Measurements from ENCODE around the gene HIVEP1.

HIVEP1 gene

GRCh38 chr6:12047304-12047703 lies 35.2 kb downstream of the HIVEP1 start:
- in situ Hi-C loops (cut with HindIII; ENCODE audit: low sequenced_read_pairs) = no loop called here

DNA sequence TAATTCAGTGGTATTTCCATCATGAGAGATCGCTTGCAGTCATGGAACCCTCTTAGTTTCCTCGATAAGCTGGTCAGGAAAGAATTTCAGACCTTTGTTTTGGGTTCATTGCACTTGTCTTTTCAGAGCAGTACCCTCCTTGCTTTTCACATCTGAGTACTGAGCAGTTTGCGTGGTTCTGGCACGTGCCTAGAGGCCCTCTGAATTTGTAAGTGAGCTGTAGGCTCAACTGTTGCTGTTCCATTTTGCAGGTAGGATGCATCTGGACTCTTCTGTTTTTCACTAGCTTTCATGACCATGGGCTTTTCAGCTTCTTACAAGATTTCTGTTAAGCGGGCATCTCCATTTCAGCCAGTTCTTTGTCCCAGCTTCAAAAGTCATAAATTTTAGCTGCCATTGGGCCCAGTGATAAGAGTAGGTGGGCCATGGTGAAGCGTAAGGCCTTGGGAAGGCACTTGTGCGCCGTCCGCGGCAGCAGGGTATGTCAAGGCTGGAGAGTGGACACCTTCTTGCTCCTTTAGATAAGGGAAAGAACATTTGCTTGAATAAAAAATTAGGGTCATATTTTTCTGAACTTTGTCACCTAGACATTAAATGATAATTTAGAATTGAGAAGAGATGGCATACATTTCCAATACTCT lies 35.8 kb downstream of the HIVEP1 start:
- in situ Hi-C loops (cut with HindIII; ENCODE audit: low sequenced_read_pairs) = no loop called here

GRCh38 chr6:12048609-12049008 lies 36.5 kb downstream of the HIVEP1 start:
- in situ Hi-C loops (cut with HindIII; ENCODE audit: low sequenced_read_pairs) = no loop called here

- in situ Hi-C loops (cut with HindIII; ENCODE audit: low sequenced_read_pairs) = no loop called here
Observed at GRCh38 chr6:12049165-12049564, 37.1 kb downstream of the HIVEP1 start.

- in situ Hi-C loops (cut with HindIII; ENCODE audit: low sequenced_read_pairs) = no loop called here
Observed at GRCh38 chr6:12051861-12052368, 39.8 kb downstream of the HIVEP1 start.

GRCh38 chr6:12058172-12058961 lies 46.3 kb downstream of the HIVEP1 start:
- in situ Hi-C loops (cut with HindIII; ENCODE audit: low sequenced_read_pairs) = no loop called here

- in situ Hi-C loops (cut with HindIII; ENCODE audit: low sequenced_read_pairs) = no loop called here
Observed at GRCh38 chr6:12060780-12061609, 48.9 kb downstream of the HIVEP1 start.

DNA sequence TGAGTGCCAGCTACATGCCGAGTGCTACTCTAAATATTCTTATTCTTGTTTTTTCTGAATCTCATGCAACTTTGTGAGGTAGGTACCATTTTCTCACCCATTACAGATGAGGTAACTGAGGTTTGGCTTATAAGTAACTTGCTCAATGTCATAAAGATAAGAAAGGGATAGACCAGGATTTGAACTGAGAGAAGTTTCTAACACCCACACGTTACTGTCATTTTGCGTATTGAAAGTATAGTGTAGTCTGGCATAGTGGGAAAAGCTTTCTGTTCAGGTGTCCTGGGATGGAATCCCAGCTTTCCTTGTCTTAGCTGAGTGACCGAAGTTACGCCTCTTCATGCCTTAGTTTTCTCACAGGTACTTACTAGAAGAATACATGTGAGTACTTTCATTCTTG lies 50.5 kb downstream of the HIVEP1 start:
- in situ Hi-C loops (cut with HindIII; ENCODE audit: low sequenced_read_pairs) = no loop called here

- in situ Hi-C loops (cut with HindIII; ENCODE audit: low sequenced_read_pairs) = no loop called here
Observed at GRCh38 chr6:12064131-12064530, 52.0 kb downstream of the HIVEP1 start.

DNA sequence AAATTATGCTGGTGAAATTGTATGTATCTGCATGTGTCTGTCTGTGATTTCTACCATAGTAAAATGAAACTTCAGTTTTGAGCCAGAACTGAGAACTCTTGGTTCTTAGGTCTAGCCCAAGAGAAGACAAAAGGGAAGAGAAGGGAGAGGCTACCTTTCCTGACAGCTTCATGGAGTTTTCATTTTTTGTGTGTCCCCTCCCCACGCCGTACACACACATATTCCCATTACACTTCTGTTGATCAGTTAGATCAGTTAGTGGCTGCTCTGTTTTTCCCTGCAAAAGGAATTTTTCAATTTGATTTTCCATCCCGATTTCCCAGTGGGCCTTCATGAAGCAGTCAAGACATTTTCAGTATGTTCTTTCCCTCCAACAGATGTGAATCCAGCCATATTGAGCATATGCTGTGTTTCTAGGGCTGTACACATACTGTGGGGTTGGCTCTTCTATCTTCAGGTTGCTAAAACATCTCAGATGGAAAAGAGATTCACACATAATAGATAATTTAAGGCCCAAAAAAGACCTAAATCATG lies 52.5 kb downstream of the HIVEP1 start:
- in situ Hi-C loops (cut with HindIII; ENCODE audit: low sequenced_read_pairs) = no loop called here

GRCh38 chr6:12065321-12066140 lies 53.4 kb downstream of the HIVEP1 start:
- in situ Hi-C loops (cut with HindIII; ENCODE audit: low sequenced_read_pairs) = no loop called here

GRCh38 chr6:12066297-12066696 lies 54.2 kb downstream of the HIVEP1 start:
- in situ Hi-C loops (cut with HindIII; ENCODE audit: low sequenced_read_pairs) = no loop called here

- in situ Hi-C loops (cut with HindIII; ENCODE audit: low sequenced_read_pairs) = no loop called here
Observed at GRCh38 chr6:12068899-12069557, 56.9 kb downstream of the HIVEP1 start.

DNA sequence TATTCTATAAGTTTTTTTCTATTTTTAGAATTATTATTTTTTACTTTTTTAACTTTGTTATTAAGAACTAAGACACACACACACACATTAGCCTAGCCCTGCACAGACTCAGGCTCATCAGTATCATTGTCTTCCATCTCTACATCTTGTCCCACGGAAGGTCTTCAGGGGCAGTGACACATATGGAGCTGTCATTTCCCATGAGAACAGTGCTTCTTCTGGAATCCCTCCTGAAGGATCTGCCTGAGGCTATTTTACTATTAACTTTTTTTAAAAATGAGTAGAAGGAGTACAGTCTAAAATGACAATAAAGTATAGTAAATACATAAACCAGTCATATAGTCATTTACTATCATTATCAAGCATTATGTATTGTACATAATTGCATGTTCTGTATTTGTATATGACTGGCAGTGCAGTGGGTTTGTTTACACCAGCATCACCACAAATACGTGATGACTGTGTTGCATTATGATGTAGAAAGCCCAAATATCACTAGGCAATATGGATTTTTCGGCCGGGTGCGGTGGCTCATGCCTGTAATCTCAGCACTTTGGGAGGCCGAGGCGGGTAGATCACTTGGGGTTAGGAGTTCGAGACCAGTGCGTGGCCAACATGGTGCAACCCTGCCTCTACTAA lies 57.9 kb downstream of the HIVEP1 start:
- in situ Hi-C loops (cut with HindIII; ENCODE audit: low sequenced_read_pairs) = no loop called here

GRCh38 chr6:12071064-12071615 lies 59.0 kb downstream of the HIVEP1 start:
- in situ Hi-C loops (cut with HindIII; ENCODE audit: low sequenced_read_pairs) = no loop called here

DNA sequence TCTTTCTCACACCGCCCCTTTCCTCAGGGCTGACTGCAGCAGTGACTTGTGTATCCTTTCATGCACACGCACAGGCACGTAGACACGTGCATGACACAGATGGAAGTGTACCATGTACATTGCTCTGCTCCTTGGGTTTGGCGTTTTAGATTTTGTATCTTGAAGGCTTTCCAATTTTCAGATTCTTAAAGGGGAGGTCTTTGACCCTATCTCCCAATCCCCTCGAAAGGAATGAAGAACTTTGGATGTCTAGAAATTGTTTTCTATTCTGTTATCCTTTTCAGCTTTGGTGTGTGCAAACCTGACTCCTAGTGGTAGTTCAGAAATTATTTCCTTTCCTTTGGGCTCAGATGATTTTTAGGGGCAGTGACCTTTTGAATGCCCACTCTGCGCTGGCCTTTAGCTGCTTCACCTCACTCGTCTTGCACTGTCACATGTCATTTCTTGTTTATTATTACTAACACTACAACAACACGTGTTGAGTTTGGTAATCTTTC lies 63.0 kb downstream of the HIVEP1 start:
- in situ Hi-C loops (cut with HindIII; ENCODE audit: low sequenced_read_pairs) = no loop called here

GRCh38 chr6:12077021-12077710 lies 65.1 kb downstream of the HIVEP1 start:
- in situ Hi-C loops (cut with HindIII; ENCODE audit: low sequenced_read_pairs) = no loop called here

- in situ Hi-C loops (cut with HindIII; ENCODE audit: low sequenced_read_pairs) = no loop called here
Observed at GRCh38 chr6:12078014-12078413, 65.9 kb downstream of the HIVEP1 start.
